Esophagus (tissue), 2 donors: ENCODE results near the gene AHNAK2. TPM values are rescaled to one million over a fixed set of nuclear protein-coding genes. Genes with fewer than 3 reads are reported as not detected.

Experiments used
- H3K27ac ChIP-seq, 2 donors: one replicate each; pipeline ENCODE4 v1.5.1; 2013; ENCODE audit warnings: low read depth in 2 of 2, mild to moderate bottlenecking in 2 of 2, inconsistent platforms in 1 of 2, low read length in 1 of 2, moderate library complexity in 1 of 2
- H3K27me3 ChIP-seq, 2 donors: one replicate each; pipeline ENCODE4 v1.6.1; 2013; ENCODE audit warnings: low read length in 2 of 2, control low read depth in 1 of 2, mild to moderate bottlenecking in 1 of 2; ENCODE audit not compliant: insufficient read depth in 2 of 2, control insufficient read depth in 1 of 2
- H3K36me3 ChIP-seq, 2 donors: one replicate each; pipeline ENCODE4 v1.6.1; 2013; ENCODE audit warnings: low read length in 1 of 2; ENCODE audit not compliant: control insufficient read depth in 2 of 2, insufficient read depth in 2 of 2
- H3K4me1 ChIP-seq, 2 donors: one replicate each; pipeline ENCODE4 v1.6.1; 2013; ENCODE audit warnings: low read length in 1 of 2; ENCODE audit not compliant: control insufficient read depth in 2 of 2, insufficient read depth in 2 of 2
- H3K4me3 ChIP-seq, 2 donors: one replicate each; pipeline ENCODE4 v1.5.1; 2013; ENCODE audit warnings: low read length in 2 of 2, mild to moderate bottlenecking in 2 of 2, low read depth in 1 of 2, moderate library complexity in 1 of 2
- H3K9me3 ChIP-seq, 2 donors: one replicate each; pipeline ENCODE4 v1.6.1; 2013; ENCODE audit warnings: mild to moderate bottlenecking in 2 of 2, low read depth in 1 of 2, low read length in 1 of 2, moderate library complexity in 1 of 2; ENCODE audit not compliant: control insufficient read depth in 2 of 2, insufficient read depth in 1 of 2
- WGBS, 2 donors: extraction: QIAGEN DNeasy Blood & Tissue Kit; methylation state at CpG; one replicate each; pipeline ENCODE4 v1.1.7; 2013; 5-methylcytosine and 5-hydroxymethylcytosine counted together
- polyA plus RNA-seq, 2 donors: library from polyadenylated mRNA; stranded (reverse); fragments of 200-250 nt; gene quantifications; one replicate each; pipeline ENCODE4 v1.2.3, GENCODE V29; 2013
- donor health status: healthy with polysubstance abuse.
- donor health status: Bipolar disorder and iron deficiency.

Gene AHNAK2
- polyA plus RNA-seq, 2 donors = 67.4 to 104 TPM

- 85 to 87% methylated on average over 15 of the region's 15 CpGs for WGBS, 2 donors
Measured at GRCh38 chr14:104929268-104930230, 48.6 kb downstream of the AHNAK2 start.

GRCh38 chr14:104928391-104929133 is 49.6 kb downstream of the AHNAK2 start:
- H3K4me3 ChIP-seq = no peak overlapping the region
- H3K9me3 ChIP-seq = peaks cover 0 to 5% of the 10 kb centered on the region in 2 donors
- H3K27me3 ChIP-seq = no peaks in the 10 kb centered on the region
- WGBS, 2 donors = 84 to 86% methylated on average over 17 of the region's 17 CpGs
- H3K36me3 ChIP-seq = no peaks in the 10 kb centered on the region
- peaks cover 0 to 3% of the 10 kb centered on the region in 2 donors for H3K4me1 ChIP-seq
- no peak overlapping the region for H3K27ac ChIP-seq

More at GRCh38 chr14:104929268-104930230, 48.6 kb downstream of the AHNAK2 start:
- Histone ChIP-seq H3K4me3 (no peak overlapping the region), H3K4me1 (peaks cover 0 to 7% of the 10 kb centered on the region in 2 donors), H3K9me3 (no peaks in the 10 kb centered on the region), H3K27me3 (no peaks in the 10 kb centered on the region), H3K36me3 (no peaks in the 10 kb centered on the region), H3K27ac (no peak overlapping the region)

- peaks cover 0 to 5% of the 10 kb centered on the region in 2 donors for H3K9me3 ChIP-seq
- no peak overlapping the region for H3K4me3 ChIP-seq
- no peaks in the 10 kb centered on the region for H3K36me3 ChIP-seq
- H3K27ac ChIP-seq = no peak overlapping the region
- peaks cover 0 to 3% of the 10 kb centered on the region in 2 donors for H3K4me1 ChIP-seq
- WGBS, 2 donors = 58 to 70% methylated on average over 8 of the region's 8 CpGs
- H3K27me3 ChIP-seq = no peaks in the 10 kb centered on the region
Measured at GRCh38 chr14:104927901-104928300, 50.3 kb downstream of the AHNAK2 start.

GRCh38 chr14:104927432-104927816 is 50.8 kb downstream of the AHNAK2 start:
- Histone ChIP-seq H3K4me3 (no peak overlapping the region), H3K27ac (no peak overlapping the region), H3K36me3 (no peaks in the 10 kb centered on the region), H3K4me1 (peaks cover 0 to 3% of the 10 kb centered on the region in 2 donors), H3K27me3 (no peaks in the 10 kb centered on the region), H3K9me3 (peaks cover 0 to 5% of the 10 kb centered on the region in 2 donors)
- 60 to 73% methylated on average over 10 of the region's 10 CpGs for WGBS, 2 donors

- Histone ChIP-seq H3K9me3 (peaks cover 0 to 5% of the 10 kb centered on the region in 2 donors), H3K36me3 (no peaks in the 10 kb centered on the region), H3K4me3 (no peak overlapping the region), H3K4me1 (peaks cover 0 to 3% of the 10 kb centered on the region in 2 donors), H3K27me3 (no peaks in the 10 kb centered on the region), H3K27ac (no peak overlapping the region)
- WGBS, 2 donors = 60 to 69% methylated on average over 20 to 21 of the region's 21 CpGs
Measured at GRCh38 chr14:104926619-104927431, 51.3 kb downstream of the AHNAK2 start.

GRCh38 chr14:104925855-104926609 is 52.1 kb downstream of the AHNAK2 start:
- no peak overlapping the region for H3K4me3 ChIP-seq
- H3K36me3 ChIP-seq = no peaks in the 10 kb centered on the region
- H3K9me3 ChIP-seq = peaks cover 0 to 5% of the 10 kb centered on the region in 2 donors
- peaks cover 0 to 2% of the 10 kb centered on the region in 2 donors for H3K4me1 ChIP-seq
- H3K27me3 ChIP-seq = no peaks in the 10 kb centered on the region
- H3K27ac ChIP-seq = no peak overlapping the region
- WGBS, 2 donors = 83 to 85% methylated on average over 15 of the region's 15 CpGs

- no peak overlapping the region for H3K27ac ChIP-seq
- peaks cover 0 to 5% of the 10 kb centered on the region in 2 donors for H3K9me3 ChIP-seq
- no peaks in the 10 kb centered on the region for H3K36me3 ChIP-seq
- H3K4me3 ChIP-seq = no peak overlapping the region
- H3K4me1 ChIP-seq = no peaks in the 10 kb centered on the region
- 73 to 77% methylated on average over 10 of the region's 10 CpGs for WGBS, 2 donors
- no peaks in the 10 kb centered on the region for H3K27me3 ChIP-seq
Measured at GRCh38 chr14:104925214-104925854, 52.8 kb downstream of the AHNAK2 start.

GRCh38 chr14:104924421-104925213 is 53.6 kb downstream of the AHNAK2 start, which contains the start of gene PLD4:
TSS of gene PLD4 (plus strand) at chr14:104924879. CDS start at chr14:104927141, 2,262 bp downstream.
- H3K9me3 ChIP-seq = peaks cover 0 to 5% of the 10 kb centered on the region in 2 donors
- H3K27ac ChIP-seq = no peak within 1 kb of the TSS
- no peak within 1 kb of the TSS for H3K4me3 ChIP-seq
- no peaks in the 10 kb centered on the region for H3K4me1 ChIP-seq
- H3K36me3 ChIP-seq = no peaks in the 10 kb centered on the region
- WGBS, 2 donors = 84 to 86% methylated on average over 14 of the region's 14 CpGs
- H3K27me3 ChIP-seq = no peaks in the 10 kb centered on the region
